Measurements from ENCODE around the gene DSCAM. TPM values are rescaled to one million over a fixed set of nuclear protein-coding genes. Genes with fewer than 3 reads are reported as not detected.

DSCAM gene
- total RNA-seq, 4 donors from 2014 or later = 0.04 to 0.06 TPM; not detected in 2

- TF ChIP-seq CTCF (IDR thresholded peaks at IDR 0.05) = no peak
- no peak for TF ChIP-seq POLR2A (IDR thresholded peaks at IDR 0.05)
- DNase-seq = no peak
- H3K9me3 ChIP-seq = no peaks in the 10 kb centered on the region
- no peak overlapping the region for H3K4me3 ChIP-seq
- no peaks in the 10 kb centered on the region for H3K27me3 ChIP-seq
- intact Hi-C loops (cut with DNase I) = no loop called here
- H3K27ac ChIP-seq = no peak overlapping the region
- H3K36me3 ChIP-seq = no peaks in the 10 kb centered on the region
- H3K4me1 ChIP-seq = no peaks in the 10 kb centered on the region
- 56 to 73% methylated on average over 3 to 4 of the region's 4 CpGs for WGBS, 2 donors
Measured at GRCh38 chr21:40689217-40689616, 157.7 kb downstream of the DSCAM start.

DNA sequence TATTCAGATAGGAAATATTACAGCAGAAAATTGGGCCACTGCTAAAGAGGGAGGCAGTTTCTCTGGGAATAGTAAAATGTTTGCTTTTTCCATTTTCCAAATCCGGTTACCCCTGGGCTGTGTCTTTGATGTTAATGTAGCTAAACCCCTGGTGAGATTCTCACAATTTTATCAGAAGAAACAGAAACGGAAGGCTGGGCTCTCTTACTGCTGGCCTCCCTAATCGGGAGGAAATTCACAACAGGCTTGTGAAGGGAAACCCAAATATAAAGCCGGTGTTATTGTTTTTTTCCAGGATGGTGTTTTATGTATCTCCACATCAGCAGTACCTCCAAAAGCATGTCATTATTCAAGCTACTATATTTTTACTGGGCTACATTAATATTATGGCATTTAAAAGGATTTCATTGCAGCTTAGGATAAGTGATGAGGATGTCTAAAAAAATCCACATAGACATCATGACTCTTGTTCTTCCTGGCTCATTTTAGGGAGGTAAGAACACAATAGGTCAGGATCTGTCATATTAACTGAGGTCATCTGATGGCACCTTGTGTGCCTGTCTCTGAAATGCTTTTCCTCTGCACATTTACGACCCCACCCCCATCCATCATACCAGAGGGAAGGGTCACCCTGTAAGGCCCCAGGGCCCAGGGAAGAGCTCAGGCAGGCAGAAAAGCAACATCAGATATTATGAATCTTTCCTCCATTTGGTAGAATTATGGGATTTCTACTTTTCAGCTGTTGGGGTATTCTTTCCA is 158.7 kb downstream of the DSCAM start:
- H3K27ac ChIP-seq = no peak overlapping the region
- TF ChIP-seq CTCF (IDR thresholded peaks at IDR 0.05) = no peak
- no peak for TF ChIP-seq POLR2A (IDR thresholded peaks at IDR 0.05)
- DNase-seq = no peak
- no peaks in the 10 kb centered on the region for H3K9me3 ChIP-seq
- no peaks in the 10 kb centered on the region for H3K36me3 ChIP-seq
- 35 to 49% methylated on average over 5 of the region's 5 CpGs for WGBS, 2 donors
- H3K27me3 ChIP-seq = no peaks in the 10 kb centered on the region
- H3K4me3 ChIP-seq = no peak overlapping the region
- intact Hi-C loops (cut with DNase I) = no loop called here
- no peaks in the 10 kb centered on the region for H3K4me1 ChIP-seq

GRCh38 chr21:40687625-40688024 is 159.3 kb downstream of the DSCAM start:
- no peaks in the 10 kb centered on the region for H3K36me3 ChIP-seq
- H3K4me1 ChIP-seq = no peaks in the 10 kb centered on the region
- no peak overlapping the region for H3K4me3 ChIP-seq
- TF ChIP-seq POLR2A (IDR thresholded peaks at IDR 0.05) (no peak), CTCF (IDR thresholded peaks at IDR 0.05) (no peak)
- intact Hi-C loops (cut with DNase I) = no loop called here
- DNase-seq = no peak
- 55 to 70% methylated on average over 4 of the region's 4 CpGs for WGBS, 2 donors
- H3K9me3 ChIP-seq = no peaks in the 10 kb centered on the region
- H3K27me3 ChIP-seq = no peaks in the 10 kb centered on the region
- H3K27ac ChIP-seq = no peak overlapping the region

DNA sequence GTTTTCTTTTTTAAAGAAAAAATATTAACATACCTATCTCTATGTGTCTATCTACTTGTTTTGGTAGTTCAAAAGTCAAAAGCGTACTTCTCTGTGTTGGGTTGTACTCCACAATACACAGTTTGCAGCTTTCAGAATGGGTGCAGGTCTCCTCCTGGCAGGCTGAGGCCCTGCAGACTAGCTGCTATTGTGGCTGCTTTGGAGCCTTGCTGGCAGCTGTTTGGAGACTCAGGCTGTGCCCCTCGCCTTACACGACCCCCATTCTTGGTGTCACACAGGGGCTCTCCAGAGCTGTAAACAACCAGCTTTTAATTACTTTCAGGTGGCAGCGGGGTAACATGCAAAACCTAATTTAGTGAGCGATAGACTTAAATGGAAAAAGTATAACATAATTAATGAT is 160.4 kb downstream of the DSCAM start:
- Histone ChIP-seq H3K9me3 (no peaks in the 10 kb centered on the region), H3K36me3 (no peaks in the 10 kb centered on the region), H3K27ac (no peak overlapping the region), H3K27me3 (no peaks in the 10 kb centered on the region), H3K4me1 (no peaks in the 10 kb centered on the region), H3K4me3 (no peak overlapping the region)
- WGBS, 2 donors = 79 to 86% methylated on average over 3 to 4 of the region's 5 CpGs
- no peak for DNase-seq
- TF ChIP-seq CTCF (IDR thresholded peaks at IDR 0.05) = no peak
- TF ChIP-seq POLR2A (IDR thresholded peaks at IDR 0.05) = no peak
- intact Hi-C loops (cut with DNase I) = no loop called here

DNA sequence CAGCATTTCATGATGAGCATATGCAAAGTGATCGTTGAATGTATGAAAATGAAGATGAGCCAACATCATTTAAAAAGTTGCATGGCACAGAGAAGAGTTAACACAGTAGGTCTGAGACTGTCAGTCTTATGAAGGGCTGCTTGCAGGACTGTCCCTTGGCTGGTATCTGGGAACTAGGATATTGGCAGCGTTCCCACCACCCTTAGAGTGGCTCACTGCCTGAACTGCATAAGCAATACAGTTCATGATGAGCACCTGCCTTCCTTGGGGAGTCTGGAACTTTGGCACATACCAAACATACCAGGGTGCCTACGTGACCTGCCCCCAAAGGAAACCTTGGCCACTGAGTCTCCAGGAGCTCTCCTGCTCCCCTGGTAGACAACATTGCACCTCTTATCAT is 161.8 kb downstream of the DSCAM start:
- no peaks in the 10 kb centered on the region for H3K9me3 ChIP-seq
- no peaks in the 10 kb centered on the region for H3K27me3 ChIP-seq
- intact Hi-C loops (cut with DNase I) = no loop called here
- no peaks in the 10 kb centered on the region for H3K36me3 ChIP-seq
- no peaks in the 10 kb centered on the region for H3K4me1 ChIP-seq
- no peak overlapping the region for H3K27ac ChIP-seq
- H3K4me3 ChIP-seq = no peak overlapping the region
- 74 to 78% methylated on average over 2 to 3 of the region's 3 CpGs for WGBS, 2 donors
- TF ChIP-seq CTCF (IDR thresholded peaks at IDR 0.05) (no peak), POLR2A (IDR thresholded peaks at IDR 0.05) (no peak)
- DNase-seq = no peak
